Lung (tissue), 12 donors: Measurements from ENCODE around the gene MAP6. TPM values are rescaled to one million over a fixed set of nuclear protein-coding genes. Genes with fewer than 3 reads are reported as not detected.

ENCODE experiments used
- ATAC-seq: fragments of 200-7000 bp; cut with Tn5 transposase; one replicate; pipeline ENCODE4 v1.9.1; 2020; ENCODE audit warnings: moderate number of reproducible peaks; ENCODE audit not compliant: insufficient read depth, low FRiP score
- DNase-seq, 3 donors: peaks; one replicate each; pipeline ENCODE4 v3.0.0-alpha.2; 2013 to 2017
- H3K27ac ChIP-seq, 2 donors: one replicate each; pipeline ENCODE4 v1.5.1; 2013; ENCODE audit warnings: mild to moderate bottlenecking in 2 of 2, moderate library complexity in 2 of 2, control low read depth in 1 of 2, inconsistent platforms in 1 of 2, low read depth in 1 of 2, low read length in 1 of 2
- H3K27me3 ChIP-seq, 3 donors: one replicate each; pipeline ENCODE4 v1.5.1; 2013; ENCODE audit warnings: low read length in 2 of 3; ENCODE audit not compliant: control insufficient read depth in 3 of 3, insufficient read depth in 3 of 3
- H3K36me3 ChIP-seq, 4 donors: one replicate each; pipeline ENCODE4 v1.5.1; 2013; ENCODE audit warnings: low read length in 4 of 4, mild to moderate bottlenecking in 1 of 4, moderate library complexity in 1 of 4; ENCODE audit not compliant: control insufficient read depth in 4 of 4, insufficient read depth in 4 of 4
- H3K4me1 ChIP-seq, 5 donors: one replicate each; pipeline ENCODE4 v1.5.1; 2013; ENCODE audit warnings: low read length in 5 of 5, mild to moderate bottlenecking in 2 of 5, moderate library complexity in 1 of 5; ENCODE audit not compliant: control insufficient read depth in 5 of 5, insufficient read depth in 5 of 5
- H3K4me3 ChIP-seq: one replicate; pipeline ENCODE4 v1.5.1; 2013; ENCODE audit warnings: mild to moderate bottlenecking, control low read depth, moderate library complexity
- H3K9ac ChIP-seq, 2 donors: one replicate each; pipeline ENCODE4 v1.5.1; 2013; ENCODE audit warnings: low read length in 2 of 2, control low read depth in 1 of 2; ENCODE audit not compliant: insufficient read depth in 1 of 2
- H3K9me3 ChIP-seq, 4 donors: one replicate each; pipeline ENCODE4 v1.5.1; 2013; ENCODE audit warnings: low read length in 3 of 4, mild to moderate bottlenecking in 1 of 4, moderate library complexity in 1 of 4; ENCODE audit not compliant: control insufficient read depth in 4 of 4, insufficient read depth in 3 of 4
- WGBS, 2 donors: extraction: QIAGEN DNeasy Blood & Tissue Kit; methylation state at CpG; one replicate each; pipeline ENCODE4 v1.1.7; 2013; 5-methylcytosine and 5-hydroxymethylcytosine counted together
- polyA plus RNA-seq, 2 donors: library from polyadenylated mRNA; stranded (reverse); fragments of 200-250 nt; gene quantifications; one replicate each; pipeline ENCODE4 v1.2.1, GENCODE V29; 2013
- total RNA-seq, 2 donors: library from RNA; depleted of rRNA in 1 of 2; stranded (reverse); fragments of >200 nt in 1 of 2; gene quantifications; one replicate each; pipeline ENCODE4 v1.2.1, GENCODE V29; 2014 to 2021
- TF ChIP-seq, protein P1 (sequence below): IDR thresholded peaks from 2 replicates; pipeline ENCODE4 v1.5.1; 2012; ENCODE audit warnings: mild to moderate bottlenecking; ENCODE audit errors: control extremely low read depth, extremely low read depth
- donor health status: control.
- donor health status: control.
- donor health status: Bipolar disorder and iron deficiency.
- donor health status: healthy.
- donor health status: DM: yes; HTN: yes; CAD: no.

The MAP6 gene
- total and polyA plus RNA-seq, 4 donors: 5.8 to 17.8 (median 7.2) TPM

DNA sequence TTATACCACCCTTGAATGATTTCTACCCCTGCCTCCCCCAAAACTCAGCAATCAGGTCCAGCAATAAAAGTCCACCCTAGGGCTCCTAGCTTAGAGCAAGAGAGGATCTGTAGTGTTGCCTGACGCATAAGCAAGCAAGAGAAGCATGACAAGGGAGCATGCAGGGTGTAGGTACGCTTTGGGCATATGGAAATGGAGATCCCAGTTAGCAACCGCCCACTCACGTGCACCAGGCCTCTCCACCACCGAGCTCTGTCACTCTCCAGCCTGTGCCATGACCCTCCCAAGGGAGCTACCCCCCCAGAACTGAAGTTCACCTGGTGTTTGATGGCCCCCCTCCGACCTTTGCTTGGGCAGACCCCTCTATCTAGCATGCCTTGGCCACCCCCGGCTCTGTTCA, 67.3 kb downstream of the MAP6 start:
- DNase-seq: no peak
- Histone ChIP-seq H3K27ac (no peak overlapping the region), H3K9me3 (no peaks in the 10 kb centered on the region), H3K36me3 (no peaks in the 10 kb centered on the region), H3K9ac (no peak overlapping the region), H3K4me3 (no peak overlapping the region), H3K27me3 (no peaks in the 10 kb centered on the region), H3K4me1 (peaks cover 0 to 11% (median 5%) of the 10 kb centered on the region in 5 donors)
- WGBS, 2 donors: 80 to 96% methylated on average over 7 of the region's 7 CpGs
- ATAC-seq: no peak
- TF ChIP-seq, protein P1, sequence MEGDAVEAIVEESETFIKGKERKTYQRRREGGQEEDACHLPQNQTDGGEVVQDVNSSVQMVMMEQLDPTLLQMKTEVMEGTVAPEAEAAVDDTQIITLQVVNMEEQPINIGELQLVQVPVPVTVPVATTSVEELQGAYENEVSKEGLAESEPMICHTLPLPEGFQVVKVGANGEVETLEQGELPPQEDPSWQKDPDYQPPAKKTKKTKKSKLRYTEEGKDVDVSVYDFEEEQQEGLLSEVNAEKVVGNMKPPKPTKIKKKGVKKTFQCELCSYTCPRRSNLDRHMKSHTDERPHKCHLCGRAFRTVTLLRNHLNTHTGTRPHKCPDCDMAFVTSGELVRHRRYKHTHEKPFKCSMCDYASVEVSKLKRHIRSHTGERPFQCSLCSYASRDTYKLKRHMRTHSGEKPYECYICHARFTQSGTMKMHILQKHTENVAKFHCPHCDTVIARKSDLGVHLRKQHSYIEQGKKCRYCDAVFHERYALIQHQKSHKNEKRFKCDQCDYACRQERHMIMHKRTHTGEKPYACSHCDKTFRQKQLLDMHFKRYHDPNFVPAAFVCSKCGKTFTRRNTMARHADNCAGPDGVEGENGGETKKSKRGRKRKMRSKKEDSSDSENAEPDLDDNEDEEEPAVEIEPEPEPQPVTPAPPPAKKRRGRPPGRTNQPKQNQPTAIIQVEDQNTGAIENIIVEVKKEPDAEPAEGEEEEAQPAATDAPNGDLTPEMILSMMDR: no peak

DNA sequence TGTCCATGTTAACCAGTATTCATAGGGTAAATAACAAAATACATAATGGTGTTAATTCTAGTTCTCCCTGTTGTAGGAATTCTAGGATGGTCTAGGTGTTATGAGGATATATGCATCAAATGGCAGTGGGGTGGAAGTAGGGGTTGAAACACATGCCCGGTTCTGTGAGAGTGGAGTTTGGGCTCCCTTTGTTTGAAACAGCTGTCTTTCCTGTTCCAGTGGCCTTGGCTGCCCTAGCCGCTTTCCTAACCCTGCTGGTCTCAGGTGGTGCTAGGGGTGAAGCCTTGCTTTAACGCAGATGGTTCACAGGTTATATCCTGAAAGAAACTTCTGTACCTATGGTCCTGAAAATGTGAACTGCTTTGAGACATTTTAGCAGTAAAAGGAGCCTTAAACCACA, 68.5 kb downstream of the MAP6 start:
- TF ChIP-seq, protein P1: no peak
- no peaks in the 10 kb centered on the region for H3K9me3 ChIP-seq
- no peaks in the 10 kb centered on the region for H3K36me3 ChIP-seq
- no peak overlapping the region for H3K9ac ChIP-seq
- no peak overlapping the region for H3K27ac ChIP-seq
- H3K27me3 ChIP-seq: no peaks in the 10 kb centered on the region
- H3K4me1 ChIP-seq: peaks cover 0 to 11% (median 5%) of the 10 kb centered on the region in 5 donors
- 85% methylated on average over 3 of the region's 3 CpGs for WGBS, 2 donors
- ATAC-seq (no peak), DNase-seq (no peak)
- H3K4me3 ChIP-seq: no peak overlapping the region

GRCh38 chr11:75598900-75599299, 69.9 kb downstream of the MAP6 start:
- 90 to 91% methylated on average over 7 of the region's 7 CpGs for WGBS, 2 donors
- Histone ChIP-seq H3K27ac (no peak overlapping the region), H3K4me3 (no peak overlapping the region), H3K27me3 (no peaks in the 10 kb centered on the region), H3K4me1 (peaks cover 0 to 11% (median 2%) of the 10 kb centered on the region in 5 donors), H3K9ac (no peak overlapping the region), H3K9me3 (no peaks in the 10 kb centered on the region), H3K36me3 (no peaks in the 10 kb centered on the region)
- DNase-seq: no peak
- no peak for ATAC-seq
- TF ChIP-seq, protein P1: no peak

DNA sequence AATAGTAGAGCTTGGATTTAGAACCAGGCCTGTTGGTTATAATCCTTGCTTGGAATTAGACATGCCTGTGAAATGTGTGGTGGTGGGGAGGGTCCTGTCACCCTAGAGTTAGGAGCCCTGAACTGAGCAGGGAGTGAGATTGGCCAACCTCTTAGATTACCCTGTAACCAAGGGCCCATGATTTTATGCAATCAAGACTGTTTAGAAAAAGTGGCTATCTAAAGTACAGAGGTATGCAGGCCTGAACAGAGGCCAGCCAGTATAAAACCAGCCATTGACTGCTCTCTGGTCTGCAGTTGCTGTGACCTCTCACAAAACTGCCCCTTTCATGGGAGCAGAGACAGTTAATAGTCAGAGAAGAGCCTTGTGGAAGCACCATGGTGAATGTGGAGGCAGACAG, 70.6 kb downstream of the MAP6 start:
- TF ChIP-seq, protein P1: no peak
- Histone ChIP-seq H3K27me3 (no peaks in the 10 kb centered on the region), H3K36me3 (no peaks in the 10 kb centered on the region), H3K9ac (no peak overlapping the region), H3K9me3 (no peaks in the 10 kb centered on the region), H3K4me3 (no peak overlapping the region), H3K27ac (no peak overlapping the region), H3K4me1 (peaks cover 0 to 6% (median 0%) of the 10 kb centered on the region in 5 donors)
- ATAC-seq (no peak), DNase-seq (no peak)
